Urothelium cell line (cell line): ENCODE measurements around the gene PSMA6.
"Not testable (repeated sequence)": the region's sequence is repeated elsewhere in the genome, so short reads cannot be mapped to it uniquely, and the experiment has no call there.

Source experiments
- DNase-seq: peaks from one replicate; pipeline ENCODE4 v3.0.0; 2011; ENCODE audit warnings: low spot score, mixed read lengths
- FAIRE-seq: peaks from 2 replicates; lab custom pipeline; 2011; peaks lifted over from hg19 to GRCh38; lab: Jason Lieb, UNC

PSMA6 gene

GRCh38 chr14:35341751-35342488 is 49.7 kb downstream of the PSMA6 start:
- no peak for FAIRE-seq
- peak; percentile 89 for DNase-seq

DNA sequence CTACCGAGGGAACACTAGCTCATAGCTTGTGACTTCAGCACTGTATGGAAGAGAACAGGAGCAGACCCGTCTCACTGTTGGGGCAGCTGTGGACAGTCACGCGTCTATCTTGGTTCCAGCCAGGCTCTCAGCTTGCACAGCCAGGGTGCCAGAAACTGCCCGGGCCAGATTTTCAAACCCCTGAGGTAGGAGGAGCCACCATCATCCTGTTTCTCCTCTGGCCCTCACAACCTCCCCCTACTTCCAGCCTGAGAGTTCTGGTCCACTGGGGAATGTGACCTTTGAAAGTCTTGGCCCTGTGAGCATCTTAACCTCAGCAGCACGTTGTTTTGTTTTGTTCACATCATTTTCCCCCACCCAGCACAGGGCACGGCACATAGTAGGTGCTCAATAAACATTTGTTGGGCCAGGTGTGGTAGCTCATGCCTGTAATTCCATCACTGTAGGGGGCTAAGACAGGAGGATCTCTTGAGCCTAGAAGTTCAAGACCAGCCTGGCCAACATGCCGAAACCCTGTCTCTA is 50.4 kb downstream of the PSMA6 start:
- FAIRE-seq (no peak), DNase-seq (no peak)

DNA sequence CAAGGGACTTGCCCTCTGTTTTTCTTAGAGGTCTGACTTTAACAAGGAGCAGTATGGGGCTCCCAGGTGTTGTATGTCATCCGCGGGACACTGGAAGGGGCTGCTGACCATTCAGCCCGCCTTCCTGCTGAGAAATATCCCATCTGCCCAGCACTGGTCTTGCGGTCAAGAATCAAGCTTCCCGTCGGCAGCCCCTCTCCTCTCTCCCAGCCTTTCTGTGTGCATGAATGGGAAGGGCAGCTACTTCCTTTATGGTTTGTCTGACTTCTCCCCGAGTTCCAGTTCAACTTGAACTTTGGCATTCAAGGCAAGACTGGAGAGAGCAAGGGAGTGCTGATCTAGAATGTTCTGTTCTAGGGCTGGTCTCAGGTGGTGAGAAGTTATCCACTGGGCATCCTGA is 51.5 kb downstream of the PSMA6 start:
- DNase-seq = no peak
- FAIRE-seq = no peak

- DNase-seq (no peak), FAIRE-seq (no peak)
Observed at GRCh38 chr14:35344107-35344807, 52.1 kb downstream of the PSMA6 start.

DNA sequence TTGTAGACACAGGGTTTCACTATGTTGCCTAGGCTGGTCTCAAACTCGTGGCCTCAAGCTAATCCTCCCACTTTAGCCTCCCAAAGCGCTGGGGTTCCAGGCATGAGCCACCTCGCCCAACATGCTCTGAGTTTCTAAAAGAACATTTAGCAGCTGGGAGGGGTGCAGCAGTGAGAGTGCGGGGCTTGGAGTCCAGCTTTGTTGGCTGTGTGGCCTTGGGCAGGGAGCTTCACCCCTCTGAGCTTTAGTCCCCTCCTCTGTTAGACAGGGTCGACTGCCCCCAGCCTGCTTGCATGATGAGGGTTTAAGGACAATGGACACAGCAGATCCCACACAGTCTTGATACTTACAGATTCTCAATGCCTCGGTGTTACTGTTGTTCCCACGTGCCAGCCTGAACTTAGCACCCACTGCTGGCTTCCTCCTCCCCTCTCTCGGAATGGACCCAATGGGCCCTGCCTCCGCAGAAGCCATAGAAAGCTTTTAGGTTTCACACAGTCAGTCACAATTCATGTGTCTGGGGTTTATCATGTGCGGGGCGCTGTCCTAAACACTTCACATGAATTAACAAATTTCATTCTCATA is 54.6 kb downstream of the PSMA6 start:
- no peak for DNase-seq
- FAIRE-seq = no peak

DNA sequence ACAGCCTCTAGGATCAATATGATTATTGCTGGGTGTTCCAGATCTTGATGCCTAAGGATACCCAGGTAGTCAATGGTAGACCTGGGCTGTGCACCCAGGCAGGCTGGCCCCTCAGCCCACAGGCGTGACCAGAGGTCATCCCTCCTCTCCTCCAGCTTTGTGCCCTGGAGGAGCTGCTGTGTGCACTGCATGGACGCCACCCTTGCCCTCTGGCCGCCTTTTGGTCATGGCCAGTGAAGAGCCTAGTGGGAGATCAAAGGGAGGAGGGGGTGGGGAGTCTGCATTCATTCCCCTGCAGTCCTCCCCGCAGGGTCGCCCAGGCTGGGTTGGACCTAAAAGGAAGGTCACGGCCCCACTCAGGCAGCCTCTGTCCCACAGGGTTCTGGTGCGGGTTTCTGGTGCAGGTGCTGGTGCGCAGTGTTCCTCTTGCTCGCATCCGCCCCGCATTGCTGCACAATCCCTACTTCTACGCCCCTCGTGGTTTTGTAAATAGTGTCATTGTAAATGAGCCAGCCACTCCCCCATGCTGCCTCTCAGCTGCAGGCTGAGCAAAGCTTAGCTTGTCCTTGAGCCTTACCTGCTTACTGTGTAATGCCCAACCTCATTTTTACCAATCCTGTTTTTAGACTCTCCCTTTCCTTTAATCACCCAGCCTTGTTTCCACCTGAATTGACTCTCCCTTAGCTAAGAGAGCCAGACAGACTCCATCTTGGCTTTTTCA is 55.3 kb downstream of the PSMA6 start:
- DNase-seq (no peak), FAIRE-seq (no peak)

- FAIRE-seq, DNase-seq: not testable (repeated sequence)
Observed at GRCh38 chr14:35348044-35348380, 55.8 kb downstream of the PSMA6 start.

- FAIRE-seq (no peak), DNase-seq (no peak)
Observed at GRCh38 chr14:35349496-35350365, 57.5 kb downstream of the PSMA6 start.

DNA sequence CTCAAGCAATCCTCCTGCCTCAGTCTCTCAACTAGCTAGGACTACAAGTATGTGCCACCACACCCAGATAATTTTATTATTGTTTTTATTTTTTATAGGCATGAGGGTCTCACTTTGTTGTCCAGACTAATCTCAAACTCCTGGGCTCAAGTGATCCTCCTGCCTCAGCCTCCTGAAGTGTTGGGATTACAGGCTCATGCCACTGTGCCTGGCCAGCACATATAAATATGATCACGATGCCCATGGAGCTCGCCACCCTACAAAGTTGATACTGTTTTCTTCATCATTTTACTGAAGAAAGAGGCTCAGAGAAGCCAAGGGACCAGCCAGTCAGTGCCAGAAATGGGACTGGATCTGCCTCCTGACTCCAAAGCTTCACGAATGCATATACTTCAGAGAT is 59.3 kb downstream of the PSMA6 start:
- no peak for FAIRE-seq
- no peak for DNase-seq

- FAIRE-seq (no peak), DNase-seq (no peak)
Observed at GRCh38 chr14:35351897-35352273, 59.7 kb downstream of the PSMA6 start.

DNA sequence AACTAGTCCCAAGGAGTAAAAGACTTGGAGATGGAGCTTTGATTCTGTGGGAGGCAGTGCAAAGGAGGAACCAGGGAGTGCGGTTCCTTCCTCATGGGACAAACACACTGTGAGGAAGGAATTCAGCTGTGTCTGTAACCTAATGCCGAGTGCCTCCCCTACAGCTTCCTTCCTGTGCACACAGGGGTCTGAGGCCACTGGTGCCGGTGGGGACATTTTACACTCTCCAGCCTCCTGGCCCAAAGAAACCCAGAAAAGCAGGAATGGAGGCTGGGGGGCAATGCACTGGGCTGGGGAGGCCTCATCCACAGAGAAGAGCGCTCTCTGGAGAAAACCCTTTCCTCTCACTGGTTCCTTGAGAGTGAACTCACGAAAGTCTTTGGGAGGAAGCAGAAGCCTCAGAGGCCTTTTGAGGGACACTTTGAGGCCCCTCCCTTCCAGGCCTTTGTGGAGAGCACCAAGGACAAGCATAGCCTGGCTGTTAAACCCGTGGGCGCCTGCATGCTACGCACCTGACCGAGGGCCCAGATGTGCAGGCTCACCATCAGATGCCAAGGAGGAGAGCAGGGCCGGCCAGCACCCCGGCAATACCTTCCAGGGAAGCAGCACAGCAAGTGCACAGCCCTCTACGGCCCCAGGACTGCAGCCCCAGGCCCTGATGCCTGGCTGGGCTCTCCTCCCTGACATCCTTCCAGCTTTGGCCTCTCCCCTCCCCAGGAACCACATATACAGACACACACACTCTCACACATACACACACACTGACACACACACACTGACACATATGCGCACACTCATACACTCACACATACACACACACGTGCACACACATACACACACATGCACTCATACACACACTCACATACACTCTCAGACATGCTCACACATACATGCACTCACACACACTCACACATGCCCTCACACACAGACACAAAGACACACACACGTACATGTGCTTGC is 60.4 kb downstream of the PSMA6 start:
- FAIRE-seq (peak; percentile 40), DNase-seq (no peak)

- DNase-seq = no peak
- no peak for FAIRE-seq
Observed at GRCh38 chr14:35353409-35354172, 61.4 kb downstream of the PSMA6 start.

DNA sequence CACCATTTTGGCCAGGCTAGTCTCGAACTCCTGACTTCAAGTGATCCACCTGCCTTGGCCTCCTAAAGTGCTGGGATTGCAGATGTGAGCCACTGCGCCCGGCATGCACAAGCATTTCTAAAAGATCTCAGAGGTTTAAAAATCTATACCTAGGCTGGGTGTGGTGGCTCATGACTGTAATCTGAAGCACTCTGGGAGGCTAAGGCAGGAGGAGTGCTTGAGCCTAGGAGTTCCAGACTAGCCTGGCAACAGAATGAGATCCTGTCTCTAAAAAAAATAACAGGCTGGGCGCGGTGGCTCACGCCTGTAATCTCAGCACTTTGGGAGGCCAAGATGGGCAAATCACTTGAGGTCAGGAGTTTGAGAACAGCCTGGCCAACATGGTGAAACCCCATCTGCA is 63.1 kb downstream of the PSMA6 start:
- FAIRE-seq, DNase-seq: not testable (repeated sequence)

- FAIRE-seq = no peak
Observed at GRCh38 chr14:35355981-35356841, 64.0 kb downstream of the PSMA6 start.

DNA sequence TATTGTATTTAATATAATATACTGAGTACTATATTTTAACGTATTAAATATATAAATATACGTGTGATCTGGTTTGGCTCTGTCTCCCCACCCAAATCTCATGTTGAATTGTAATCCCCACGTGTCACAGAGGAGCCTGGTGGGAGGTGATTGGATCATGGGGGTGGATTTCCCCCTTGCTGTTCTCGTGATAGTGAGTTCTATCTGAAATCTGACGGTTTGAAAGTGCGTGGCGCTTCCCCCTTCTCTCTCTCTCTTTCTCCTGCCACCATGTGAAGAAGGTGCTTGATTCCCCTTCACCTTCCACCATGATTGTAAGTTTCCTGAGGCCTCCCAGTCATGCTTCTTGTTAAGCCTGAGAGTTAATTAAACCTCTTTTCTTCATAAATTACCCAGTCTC is 67.5 kb downstream of the PSMA6 start:
- DNase-seq, FAIRE-seq: not testable (repeated sequence)

More at GRCh38 chr14:35355981-35356841, 64.0 kb downstream of the PSMA6 start:
- no peak for DNase-seq

DNA sequence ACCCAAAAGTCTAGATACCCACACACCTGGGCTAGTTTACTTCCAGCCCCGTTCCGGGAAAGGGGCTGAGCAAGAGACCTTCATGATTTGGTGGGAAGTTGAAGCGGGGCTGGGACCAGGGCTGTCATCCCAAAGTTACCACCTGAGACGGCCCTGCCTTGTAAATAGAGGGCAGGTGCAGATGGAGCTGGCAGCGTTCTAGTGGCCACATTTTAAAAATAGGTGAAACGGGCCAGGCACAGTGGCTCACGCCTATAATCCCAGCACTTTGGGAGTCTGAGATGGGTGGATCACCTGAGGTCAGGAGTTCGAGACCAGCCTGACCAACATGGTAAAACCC is 68.9 kb downstream of the PSMA6 start:
- DNase-seq (no peak), FAIRE-seq (no peak)

- DNase-seq (no peak), FAIRE-seq (no peak)
Observed at GRCh38 chr14:35362450-35362849, 70.3 kb downstream of the PSMA6 start.
